HCT116 (cell line): ENCODE results near the gene ACOXL.

ENCODE experiments used
- EZH2phosphoT487 ChIP-seq: fragments of 200-600 bp; IDR thresholded peaks from 2 replicates; pipeline ENCODE4 v1.6.1; 2018; ENCODE audit warnings: antibody characterized with exemption, borderline replicate concordance
- FOSL1 ChIP-seq: IDR thresholded peaks from 2 replicates; pipeline ENCODE4 v1.6.1; 2012; ENCODE audit warnings: low read depth
- POLR2AphosphoS5 ChIP-seq: IDR thresholded peaks from 2 replicates; pipeline ENCODE4 v1.6.1; 2011; ENCODE audit warnings: mild to moderate bottlenecking, low read depth, low read length, moderate library complexity
- SP1 ChIP-seq: IDR thresholded peaks from 2 replicates; pipeline ENCODE4 v1.6.1; 2012; ENCODE audit warnings: low read depth
- ZNF274 ChIP-seq: fragments of 200-500 bp; sonication (Bioruptor generic); IDR thresholded peaks from 2 replicates; pipeline ENCODE4 v1.6.1; 2014; ENCODE audit warnings: mild to moderate bottlenecking, low read depth, low read length, inconsistent platforms
- TF ChIP-seq, protein P1 (sequence below), 3 experiments: fragments of 200-600 bp in 1 of 3; sonication (generic) in 1 of 3; IDR thresholded peaks in 2 of 3; conservative IDR thresholded peaks in 1 of 3; 2 replicates each; pipeline ENCODE4 v1.5.1; 2012 to 2017; ENCODE audit warnings: low read depth in 2 of 3, low read length in 2 of 3, antibody characterized with exemption in 1 of 3, borderline replicate concordance in 1 of 3, control low read depth in 1 of 3, mild to moderate bottlenecking in 1 of 3, mixed read lengths in 1 of 3, mixed run types in 1 of 3, moderate library complexity in 1 of 3; ENCODE audit not compliant: insufficient read depth in 1 of 3

DNA sequence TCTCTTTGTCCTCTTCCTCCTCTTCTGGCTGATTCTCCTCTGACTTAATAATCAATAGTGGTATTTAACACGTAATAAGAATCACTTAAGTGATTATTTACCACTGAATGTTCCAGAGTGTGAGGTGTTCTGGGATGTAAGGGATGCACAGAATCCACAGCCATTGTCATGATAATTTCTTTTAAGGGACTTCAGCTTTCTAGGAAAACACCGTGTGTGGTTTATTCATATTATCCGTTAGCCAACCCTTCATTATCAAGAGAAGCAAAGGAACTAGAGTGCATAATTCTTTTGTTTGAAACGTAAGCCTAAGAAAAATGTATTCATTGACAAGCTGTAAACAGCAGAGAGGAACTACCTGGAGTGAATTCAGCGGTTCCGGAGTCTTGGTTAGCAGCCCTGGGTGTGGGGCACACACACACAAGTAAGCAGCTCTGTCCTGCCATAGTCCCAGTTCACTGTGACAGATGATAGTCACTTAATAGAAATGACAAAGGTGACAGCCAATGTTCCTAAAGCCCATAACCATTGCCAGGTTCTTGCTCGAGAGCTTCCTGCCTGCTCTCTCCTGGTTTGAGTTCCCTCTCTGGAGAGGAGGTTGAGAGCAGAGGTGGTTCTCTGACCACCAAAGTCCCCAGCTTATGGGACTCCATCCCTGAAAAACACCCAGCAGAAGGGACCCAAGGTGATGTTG is 101.9 kb downstream of the ACOXL start:
- TF ChIP-seq SP1 (no peak), FOSL1 (no peak), POLR2AphosphoS5 (no peak), ZNF274 (no peak), EZH2phosphoT487 (no peak)
- TF ChIP-seq, protein P1, sequence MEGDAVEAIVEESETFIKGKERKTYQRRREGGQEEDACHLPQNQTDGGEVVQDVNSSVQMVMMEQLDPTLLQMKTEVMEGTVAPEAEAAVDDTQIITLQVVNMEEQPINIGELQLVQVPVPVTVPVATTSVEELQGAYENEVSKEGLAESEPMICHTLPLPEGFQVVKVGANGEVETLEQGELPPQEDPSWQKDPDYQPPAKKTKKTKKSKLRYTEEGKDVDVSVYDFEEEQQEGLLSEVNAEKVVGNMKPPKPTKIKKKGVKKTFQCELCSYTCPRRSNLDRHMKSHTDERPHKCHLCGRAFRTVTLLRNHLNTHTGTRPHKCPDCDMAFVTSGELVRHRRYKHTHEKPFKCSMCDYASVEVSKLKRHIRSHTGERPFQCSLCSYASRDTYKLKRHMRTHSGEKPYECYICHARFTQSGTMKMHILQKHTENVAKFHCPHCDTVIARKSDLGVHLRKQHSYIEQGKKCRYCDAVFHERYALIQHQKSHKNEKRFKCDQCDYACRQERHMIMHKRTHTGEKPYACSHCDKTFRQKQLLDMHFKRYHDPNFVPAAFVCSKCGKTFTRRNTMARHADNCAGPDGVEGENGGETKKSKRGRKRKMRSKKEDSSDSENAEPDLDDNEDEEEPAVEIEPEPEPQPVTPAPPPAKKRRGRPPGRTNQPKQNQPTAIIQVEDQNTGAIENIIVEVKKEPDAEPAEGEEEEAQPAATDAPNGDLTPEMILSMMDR (IDR thresholded peaks at IDR 0.05 in 2 of 3, conservative IDR thresholded peaks at IDR 0.05 in 1 of 3; ENCODE audit: borderline replicate concordance in 1 of 3, insufficient read depth in 1 of 3, low read depth in 2 of 3, low read length in 2 of 3), result no peak
